ENCODE measurements around the gene METTL14.
"Not testable (repeated sequence)": the region's sequence is repeated elsewhere in the genome, so short reads cannot be mapped to it uniquely, and the experiment has no call there.

The METTL14 gene

GRCh38 chr4:118684873-118685811 is at the start of gene METTL14:
TSS of gene METTL14 (plus strand) at chr4:118685392. CDS start at chr4:118685535, 143 bp downstream.
- FAIRE-seq: peak; percentile 82

DNA sequence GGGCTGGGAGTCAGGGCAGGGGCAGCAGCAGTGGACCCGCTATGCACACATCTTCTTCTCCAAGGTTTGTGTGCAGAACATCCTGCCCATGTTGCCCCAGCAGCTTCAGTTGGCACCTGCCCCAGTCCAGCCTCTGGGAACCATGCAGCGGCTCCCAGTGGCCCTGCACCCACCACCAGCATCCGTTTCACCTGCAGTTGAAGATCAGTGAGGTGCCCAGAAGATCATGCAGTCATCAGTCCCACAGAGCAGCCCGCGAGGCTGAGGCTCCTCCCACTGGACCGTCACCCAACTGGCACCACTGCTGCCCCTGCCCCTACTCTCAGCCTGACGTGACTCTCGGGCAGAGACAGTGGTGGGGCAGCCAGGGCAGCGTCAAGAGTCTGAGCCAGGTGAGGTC is 49.1 kb upstream of the METTL14 start:
- not testable (repeated sequence) for FAIRE-seq

GRCh38 chr4:118664665-118665064 is 20.5 kb upstream of the METTL14 start:
- not testable (repeated sequence) for FAIRE-seq

DNA sequence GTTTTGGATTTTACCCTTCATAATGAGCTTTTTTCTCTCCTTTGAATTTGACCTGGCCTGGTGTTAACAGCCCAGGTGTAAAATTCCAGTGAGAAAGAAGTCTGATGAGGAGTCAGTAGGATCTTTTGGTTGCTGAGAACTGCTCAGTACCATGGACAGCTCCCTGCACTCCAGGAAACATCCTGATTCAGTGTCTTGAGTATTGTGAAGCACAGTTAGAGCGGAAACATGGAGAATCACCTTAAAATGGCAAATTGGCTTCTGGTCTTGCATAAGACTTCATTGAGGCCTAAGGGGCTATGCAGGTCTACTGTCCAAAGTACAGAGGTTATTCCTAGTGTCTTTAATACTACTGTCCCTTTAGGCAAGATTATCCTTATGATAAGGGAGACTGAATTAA is 16.0 kb upstream of the METTL14 start:
- not testable (repeated sequence) for FAIRE-seq

- not testable (repeated sequence) for FAIRE-seq
These were observed 14.2 kb upstream of the METTL14 start for GRCh38 chr4:118670968-118671367.

- FAIRE-seq: no peak
These were observed 9.1 kb upstream of the METTL14 start for GRCh38 chr4:118676128-118676527.

DNA sequence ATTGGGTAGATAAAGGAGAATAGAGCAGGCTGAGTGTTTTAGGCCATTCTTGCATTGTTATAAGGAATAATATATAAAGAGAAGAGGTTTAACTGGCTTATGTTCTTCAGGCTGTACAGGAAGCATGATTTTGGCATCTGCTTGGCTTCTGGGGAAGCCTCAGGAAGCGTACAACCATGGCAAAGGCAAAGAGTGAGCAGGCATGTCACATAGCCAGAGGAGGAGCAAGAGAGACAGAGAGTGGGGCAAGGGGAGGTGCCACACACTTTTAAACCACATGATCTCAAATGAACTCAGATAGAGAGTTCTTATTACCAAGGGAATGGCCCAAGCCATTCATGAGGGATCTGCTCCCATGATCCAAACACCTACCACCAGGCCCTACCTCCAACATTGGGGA is 4.4 kb upstream of the METTL14 start:
- FAIRE-seq: no peak

- no peak for FAIRE-seq
These were observed 2.3 kb upstream of the METTL14 start for GRCh38 chr4:118682928-118683327.

GRCh38 chr4:118683513-118683912 is 1.7 kb upstream of the METTL14 start:
- no peak for FAIRE-seq

GRCh38 chr4:118703118-118703517 is 17.9 kb downstream of the METTL14 start:
- FAIRE-seq: no peak

DNA sequence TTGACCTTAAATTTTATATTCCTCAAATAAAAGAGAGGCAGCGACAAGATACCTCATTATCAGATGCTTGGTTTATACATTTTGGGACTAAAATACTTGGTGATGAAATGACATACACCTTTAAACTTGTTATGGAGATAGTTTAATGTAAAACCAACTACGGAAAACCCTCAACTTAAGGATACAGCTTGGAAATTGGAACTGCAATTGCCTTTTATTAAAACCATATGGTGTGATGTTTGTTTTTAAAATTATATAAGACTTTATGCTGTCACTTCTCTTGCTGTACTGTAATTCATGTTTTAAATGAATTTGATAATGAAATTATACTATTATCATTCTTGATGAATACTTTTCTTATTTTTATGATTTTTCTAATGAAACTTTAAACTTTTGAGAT is 25.9 kb downstream of the METTL14 start:
- FAIRE-seq: peak; percentile 37

GRCh38 chr4:118712872-118713271 is 27.7 kb downstream of the METTL14 start:
- no peak for FAIRE-seq

DNA sequence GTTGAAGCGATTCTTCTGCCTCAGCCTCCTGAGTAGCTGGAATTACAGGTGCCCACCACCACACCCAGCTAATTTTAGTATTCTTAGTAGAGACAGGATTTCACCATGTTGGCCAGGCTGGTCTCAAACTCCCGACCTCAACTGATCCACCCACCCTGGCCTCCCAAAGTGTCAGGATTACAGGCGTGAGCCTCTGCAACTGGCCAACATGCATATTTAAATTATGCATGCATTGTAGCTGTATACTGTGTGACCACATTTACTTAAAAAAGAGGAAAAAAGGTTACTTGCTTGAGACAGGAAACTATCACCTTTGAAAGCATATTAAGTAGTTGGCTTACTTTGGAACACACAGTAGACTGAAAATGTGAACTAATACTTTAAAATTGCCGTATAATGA is 29.5 kb downstream of the METTL14 start:
- FAIRE-seq: no peak

- FAIRE-seq: no peak
These were observed 31.1 kb downstream of the METTL14 start for GRCh38 chr4:118716304-118716703.

GRCh38 chr4:118718511-118719170 is 33.4 kb downstream of the METTL14 start:
- no peak for FAIRE-seq

DNA sequence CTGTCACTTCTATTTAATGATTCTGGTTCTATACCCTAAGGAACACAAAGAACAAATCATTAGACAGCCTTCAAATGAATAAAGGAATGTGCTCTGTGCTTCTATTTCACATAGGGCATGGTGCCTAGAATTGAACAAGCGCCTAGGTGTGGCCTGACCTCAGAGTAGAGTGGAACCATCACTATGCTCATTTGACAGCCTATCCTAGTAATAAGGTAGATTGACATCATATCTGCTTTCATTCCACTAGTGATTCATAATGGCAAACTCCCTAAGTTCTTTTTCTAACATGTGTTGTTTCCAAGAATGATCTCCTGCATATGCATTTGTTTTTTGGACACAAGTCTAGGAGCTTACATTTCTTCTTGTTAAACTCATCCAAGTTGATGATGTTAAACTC is 36.6 kb downstream of the METTL14 start:
- no peak for FAIRE-seq

- no peak for FAIRE-seq
These were observed 38.2 kb downstream of the METTL14 start for GRCh38 chr4:118723369-118723768.

GRCh38 chr4:118727360-118727759 is 42.2 kb downstream of the METTL14 start:
- FAIRE-seq: no peak

GRCh38 chr4:118729287-118730286 is 44.4 kb downstream of the METTL14 start:
- FAIRE-seq: no peak

GRCh38 chr4:118730683-118731082 is 45.5 kb downstream of the METTL14 start:
- FAIRE-seq: no peak

- no peak for FAIRE-seq
These were observed 47.6 kb downstream of the METTL14 start for GRCh38 chr4:118732591-118733330.

Measured in endometrium (tissue), 2 donors.